ENCODE measurements around the gene GPR132. TPM values are rescaled to one million over a fixed set of nuclear protein-coding genes. Genes with fewer than 3 reads are reported as not detected.

The GPR132 gene
- polyA plus RNA-seq, 1 donor (not counting 4 experiments of a cell fraction or from before 2014, with no cell fraction given): not detected

DNA sequence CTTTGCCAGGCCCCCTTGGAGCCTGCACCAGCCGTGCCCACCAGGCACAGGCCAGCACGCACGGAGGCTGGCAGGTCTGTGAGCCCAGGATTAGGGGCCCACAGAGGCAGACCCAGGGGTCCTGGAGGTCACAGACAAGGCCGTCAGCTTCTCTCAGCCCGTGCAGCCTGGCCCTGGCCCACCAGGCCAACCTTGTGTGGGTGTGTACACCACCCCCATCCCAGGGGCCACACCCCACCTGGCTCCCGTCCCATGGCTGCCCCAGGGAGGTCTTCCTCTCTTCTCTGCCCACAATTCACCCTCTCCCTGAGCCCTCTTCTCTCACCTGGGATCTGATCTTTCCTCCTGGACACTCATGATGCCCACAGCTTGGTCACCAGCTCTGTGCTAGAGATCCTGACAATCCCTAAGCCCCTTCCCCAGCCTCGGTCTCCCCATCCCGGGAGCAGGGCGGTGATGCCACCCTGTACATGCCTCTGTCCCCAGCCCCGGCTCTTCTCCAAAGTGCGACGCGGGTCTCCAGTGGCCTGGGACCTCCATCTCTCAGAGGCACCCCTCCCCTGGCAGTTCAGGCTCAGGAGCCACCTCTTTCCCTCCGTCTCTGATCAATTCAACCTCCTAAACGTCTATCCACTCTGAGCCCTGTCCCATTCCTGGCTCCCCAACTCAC lies 31.1 kb upstream of the GPR132 start:
- H3K9me3 ChIP-seq (ENCODE audit: control insufficient read depth, low read depth, low read length): no peaks in the 10 kb centered on the region
- TF ChIP-seq, protein P1, sequence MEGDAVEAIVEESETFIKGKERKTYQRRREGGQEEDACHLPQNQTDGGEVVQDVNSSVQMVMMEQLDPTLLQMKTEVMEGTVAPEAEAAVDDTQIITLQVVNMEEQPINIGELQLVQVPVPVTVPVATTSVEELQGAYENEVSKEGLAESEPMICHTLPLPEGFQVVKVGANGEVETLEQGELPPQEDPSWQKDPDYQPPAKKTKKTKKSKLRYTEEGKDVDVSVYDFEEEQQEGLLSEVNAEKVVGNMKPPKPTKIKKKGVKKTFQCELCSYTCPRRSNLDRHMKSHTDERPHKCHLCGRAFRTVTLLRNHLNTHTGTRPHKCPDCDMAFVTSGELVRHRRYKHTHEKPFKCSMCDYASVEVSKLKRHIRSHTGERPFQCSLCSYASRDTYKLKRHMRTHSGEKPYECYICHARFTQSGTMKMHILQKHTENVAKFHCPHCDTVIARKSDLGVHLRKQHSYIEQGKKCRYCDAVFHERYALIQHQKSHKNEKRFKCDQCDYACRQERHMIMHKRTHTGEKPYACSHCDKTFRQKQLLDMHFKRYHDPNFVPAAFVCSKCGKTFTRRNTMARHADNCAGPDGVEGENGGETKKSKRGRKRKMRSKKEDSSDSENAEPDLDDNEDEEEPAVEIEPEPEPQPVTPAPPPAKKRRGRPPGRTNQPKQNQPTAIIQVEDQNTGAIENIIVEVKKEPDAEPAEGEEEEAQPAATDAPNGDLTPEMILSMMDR (optimal IDR thresholded peaks at IDR 0.05 in 1 of 3, IDR thresholded peaks at IDR 0.05 in 1 of 3, conservative IDR thresholded peaks at IDR 0.05 in 1 of 3; ENCODE audit: extremely low read depth in 1 of 3, insufficient read depth in 2 of 3, low read length in 3 of 3): no peak
- no peak for TF ChIP-seq EZH2 (IDR thresholded peaks at IDR 0.05; ENCODE audit: low read length)
- no peaks in the 10 kb centered on the region for H3K27me3 ChIP-seq (ENCODE audit: control insufficient read depth, extremely low read depth, insufficient read depth, low read length)
- no peaks in the 10 kb centered on the region for H4K20me1 ChIP-seq (ENCODE audit: control insufficient read depth, extremely low read depth, insufficient read depth, low read length)
- H2AFZ ChIP-seq (ENCODE audit: control insufficient read depth, low read length): no peak overlapping the region
- FAIRE-seq (no peak), DNase-seq (ENCODE audit: low read depth, low spot score) (no peak)
- dilution Hi-C loops (cut with MboI; ENCODE audit: extremely low pct_ligation_motif_present, low sequenced_read_pairs): no loop called here
- peaks cover 36% of the 10 kb centered on the region for H3K4me1 ChIP-seq (ENCODE audit: control insufficient read depth, extremely low read depth, insufficient read depth, low read length)
- no peak overlapping the region for H3K4me2 ChIP-seq (ENCODE audit: control insufficient read depth, extremely low read depth, insufficient read depth, low read depth, low read length)
- no peak overlapping the region for H3K4me3 ChIP-seq (ENCODE audit: control insufficient read depth in 2 of 3, extremely low read depth in 1 of 3, insufficient read depth in 2 of 3, low read depth in 1 of 3, low read length in 3 of 3)
- H3K79me2 ChIP-seq (ENCODE audit: control insufficient read depth, insufficient read depth, low read length): no peaks in the 10 kb centered on the region
- no peaks in the 10 kb centered on the region for H3K9me1 ChIP-seq (ENCODE audit: control insufficient read depth, extremely low read depth, insufficient read depth, low read length)
- H3K27ac ChIP-seq (ENCODE audit: control insufficient read depth, insufficient read depth, low read length): no peak overlapping the region
- H3K9ac ChIP-seq (ENCODE audit: control insufficient read depth, extremely low read depth, insufficient read depth, low read length): no peak overlapping the region
- no peaks in the 10 kb centered on the region for H3K36me3 ChIP-seq (ENCODE audit: control insufficient read depth in 2 of 2, extremely low read depth in 1 of 2, insufficient read depth in 2 of 2, low read length in 2 of 2)

DNA sequence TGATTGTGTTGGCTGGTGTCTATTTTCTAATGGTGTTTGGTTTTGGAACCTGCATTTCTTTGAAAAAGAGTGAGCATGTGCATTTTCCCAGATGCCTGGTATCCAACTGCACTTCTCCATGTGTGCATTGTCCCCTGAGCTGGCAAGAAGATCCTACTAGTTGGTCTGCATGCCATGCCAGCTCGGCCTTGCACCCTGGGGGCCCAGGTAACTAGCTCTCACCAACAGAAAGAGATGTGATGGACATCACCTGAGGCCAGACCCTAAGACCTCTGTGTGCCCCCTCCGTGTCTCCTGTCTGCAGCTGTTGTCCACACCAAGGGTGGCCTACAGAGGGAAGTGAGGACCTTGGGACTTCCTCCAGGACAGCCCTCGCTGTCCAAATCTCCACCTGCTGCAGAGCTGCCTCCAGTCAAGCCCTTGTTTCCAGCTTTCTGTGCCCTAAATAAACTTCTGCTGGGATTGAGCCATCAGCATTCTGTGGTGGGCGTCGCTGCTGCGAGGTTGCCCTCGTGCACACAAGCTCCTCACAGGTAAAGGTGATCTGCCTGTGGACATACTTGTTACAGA lies 30.1 kb upstream of the GPR132 start:
- Histone ChIP-seq H3K27me3 (ENCODE audit: control insufficient read depth, extremely low read depth, insufficient read depth, low read length) (no peaks in the 10 kb centered on the region), H3K36me3 (ENCODE audit: control insufficient read depth in 2 of 2, extremely low read depth in 1 of 2, insufficient read depth in 2 of 2, low read length in 2 of 2) (no peaks in the 10 kb centered on the region), H3K9me3 (ENCODE audit: control insufficient read depth, low read depth, low read length) (no peaks in the 10 kb centered on the region), H3K4me1 (ENCODE audit: control insufficient read depth, extremely low read depth, insufficient read depth, low read length) (peaks cover 44% of the 10 kb centered on the region), H3K27ac (ENCODE audit: control insufficient read depth, insufficient read depth, low read length) (no peak overlapping the region), H3K9me1 (ENCODE audit: control insufficient read depth, extremely low read depth, insufficient read depth, low read length) (no peaks in the 10 kb centered on the region), H4K20me1 (ENCODE audit: control insufficient read depth, extremely low read depth, insufficient read depth, low read length) (no peaks in the 10 kb centered on the region), H3K9ac (ENCODE audit: control insufficient read depth, extremely low read depth, insufficient read depth, low read length) (no peak overlapping the region), H2AFZ (ENCODE audit: control insufficient read depth, low read length) (no peak overlapping the region), H3K4me3 (ENCODE audit: control insufficient read depth in 2 of 3, extremely low read depth in 1 of 3, insufficient read depth in 2 of 3, low read depth in 1 of 3, low read length in 3 of 3) (no peak overlapping the region), H3K79me2 (ENCODE audit: control insufficient read depth, insufficient read depth, low read length) (no peaks in the 10 kb centered on the region), H3K4me2 (ENCODE audit: control insufficient read depth, extremely low read depth, insufficient read depth, low read depth, low read length) (no peak overlapping the region)
- dilution Hi-C loops (cut with MboI; ENCODE audit: extremely low pct_ligation_motif_present, low sequenced_read_pairs): no loop called here
- DNase-seq (ENCODE audit: low read depth, low spot score) (no peak), FAIRE-seq (no peak)
- no peak for TF ChIP-seq EZH2 (IDR thresholded peaks at IDR 0.05; ENCODE audit: low read length)
- TF ChIP-seq, protein P1 (optimal IDR thresholded peaks at IDR 0.05 in 1 of 3, IDR thresholded peaks at IDR 0.05 in 1 of 3, conservative IDR thresholded peaks at IDR 0.05 in 1 of 3; ENCODE audit: extremely low read depth in 1 of 3, insufficient read depth in 2 of 3, low read length in 3 of 3): no peak
